Mucosa of descending colon (tissue), 3 donors: ENCODE measurements around the gene SATB1. TPM values are rescaled to one million over a fixed set of nuclear protein-coding genes. Genes with fewer than 3 reads are reported as not detected.

Experiments
- ATAC-seq: fragments of 200-7000 bp; cut with Tn5 transposase; one replicate; pipeline ENCODE4 v1.9.1; 2020; ENCODE audit warnings: mild to moderate bottlenecking, moderate library complexity
- DNase-seq, 3 donors: peaks; one replicate each; pipeline ENCODE4 v3.0.0-alpha.2; 2020
- H3K36me3 ChIP-seq: fragments of 200-600 bp; one replicate; pipeline ENCODE4 v1.8.0; 2021; ENCODE audit warnings: low read depth, mild to moderate bottlenecking
- H3K4me1 ChIP-seq: fragments of 200-600 bp; one replicate; pipeline ENCODE4 v1.8.0; 2021; ENCODE audit warnings: low read depth, mild to moderate bottlenecking
- H3K4me3 ChIP-seq: fragments of 200-600 bp; one replicate; pipeline ENCODE4 v1.8.0; 2021; ENCODE audit warnings: mild to moderate bottlenecking
- H3K9me3 ChIP-seq: fragments of 200-600 bp; one replicate; pipeline ENCODE4 v1.8.0; 2021; ENCODE audit warnings: mild to moderate bottlenecking
- CTCF ChIP-seq: fragments of 200-600 bp; IDR thresholded peaks from one replicate; pipeline ENCODE4 v1.8.0; 2022; ENCODE audit warnings: antibody characterized with exemption, mild to moderate bottlenecking
- intact Hi-C, 2 donors: fragments of 100-400 bp; cut with DNase I in 1 of 2; cut with micrococcal nuclease in 1 of 2; formaldehyde crosslinking; loops; one replicate each; pipeline versions ENCODE4 v1.11.0 to v1.11.1; 2022; cut with DNase I, micrococcal nuclease
- total RNA-seq, 3 donors: library from RNA; stranded (reverse); fragmentation: NEBNext Ultra II Directional in 2 of 3; extraction: Animal tissue kit (Norgen Biotek cat#: 25700) in 2 of 3; gene quantifications; one replicate each; pipeline versions ENCODE4 v1.2.1 to v1.2.4, GENCODE V29; 2021 to 2023
- donor health status: DM: no; HTN: no; CAD: no; lungs with moderate emphysema.
- donor health status: DM: no; HTN: no; CAD: no.
- donor health status: DM: no; HTN: yes; CAD: no.

Gene SATB1
- total RNA-seq, 3 donors from 2014 or later = 31.2 to 87.9 (median 49.7) TPM

GRCh38 chr3:18436213-18436612, 11.1 kb upstream of the SATB1 start:
- Histone ChIP-seq H3K4me1 (no peaks in the 10 kb centered on the region), H3K4me3 (no peak overlapping the region), H3K36me3 (no peaks in the 10 kb centered on the region), H3K9me3 (no peaks in the 10 kb centered on the region)
- intact Hi-C loops = no loop called here
- ATAC-seq (no peak), DNase-seq (no peak)
- no peak for TF ChIP-seq CTCF

- Histone ChIP-seq H3K9me3 (no peaks in the 10 kb centered on the region), H3K4me1 (no peaks in the 10 kb centered on the region), H3K4me3 (no peak overlapping the region), H3K36me3 (no peaks in the 10 kb centered on the region)
- intact Hi-C loops = no loop called here
- no peak for DNase-seq
- TF ChIP-seq CTCF = no peak
- ATAC-seq = no peak
Observed at GRCh38 chr3:18434711-18435110, 9.6 kb upstream of the SATB1 start.

- DNase-seq (no peak), ATAC-seq (no peak)
- TF ChIP-seq CTCF = no peak
- H3K4me3 ChIP-seq = no peak overlapping the region
- H3K36me3 ChIP-seq = no peaks in the 10 kb centered on the region
- intact Hi-C loops = no loop called here
- no peaks in the 10 kb centered on the region for H3K4me1 ChIP-seq
- no peaks in the 10 kb centered on the region for H3K9me3 ChIP-seq
Observed at GRCh38 chr3:18432752-18433151, 7.6 kb upstream of the SATB1 start.

GRCh38 chr3:18431266-18431665, 6.1 kb upstream of the SATB1 start:
- H3K4me3 ChIP-seq = no peak overlapping the region
- H3K4me1 ChIP-seq = no peaks in the 10 kb centered on the region
- H3K9me3 ChIP-seq = no peaks in the 10 kb centered on the region
- DNase-seq (no peak), ATAC-seq (no peak)
- no peak for TF ChIP-seq CTCF
- H3K36me3 ChIP-seq = no peaks in the 10 kb centered on the region
- intact Hi-C loops = no loop called here

DNA sequence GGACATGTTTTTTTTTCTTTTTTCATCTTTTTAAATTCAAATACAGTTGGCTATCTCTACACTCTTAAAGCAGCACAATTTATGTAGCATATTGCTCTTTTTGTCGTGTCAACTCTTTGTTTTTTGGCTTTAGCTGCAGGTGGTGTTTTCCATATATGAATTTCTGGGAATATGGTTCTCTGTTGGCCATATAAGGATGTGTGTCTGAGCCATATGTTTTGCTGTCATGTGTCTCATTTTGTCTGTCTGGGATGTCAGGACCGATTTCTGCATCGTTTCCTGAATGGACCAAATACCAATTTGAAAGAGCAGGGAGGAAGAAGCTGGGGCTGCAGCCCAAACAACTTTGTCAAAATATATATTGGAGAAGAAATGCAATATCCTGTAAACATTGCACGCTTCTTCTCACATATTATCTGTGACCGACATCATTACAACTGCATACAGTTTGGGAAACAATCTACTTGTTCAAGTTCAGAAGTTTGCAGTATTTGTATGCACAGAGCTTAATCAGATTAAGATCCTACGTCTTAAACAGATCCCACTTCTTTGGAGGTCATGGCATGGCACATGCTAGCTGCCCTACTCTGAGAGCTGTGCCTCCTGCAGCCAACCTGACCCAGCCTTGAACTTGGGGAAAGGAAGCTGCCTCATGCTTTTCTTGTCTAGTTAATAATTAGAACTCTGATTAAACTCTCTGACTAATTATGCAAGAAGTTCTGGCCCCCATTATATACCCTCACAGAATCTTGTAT, 4.0 kb upstream of the SATB1 start:
- Histone ChIP-seq H3K4me3 (no peak overlapping the region), H3K4me1 (no peaks in the 10 kb centered on the region)

More for the DNA sequence above, 4.0 kb upstream of the SATB1 start:
- no peak for ATAC-seq
- TF ChIP-seq CTCF = no peak
- intact Hi-C loops = no loop called here
- H3K9me3 ChIP-seq = no peaks in the 10 kb centered on the region
- DNase-seq = no peak
- no peaks in the 10 kb centered on the region for H3K36me3 ChIP-seq
